Activated CD8-positive, alpha-beta T cell treated with anti-CD3 and anti-CD28 coated beads for 36 hours (primary cell): ENCODE results near the gene TAS2R41. TPM values are rescaled to one million over a fixed set of nuclear protein-coding genes. Genes with fewer than 3 reads are reported as not detected.

Experiments used
- ATAC-seq: fragments of 200-7000 bp; cut with Tn5 transposase; one replicate; pipeline ENCODE4 v1.10.0; 2021; ENCODE audit warnings: mild to moderate bottlenecking, moderate library complexity
- CTCF ChIA-PET: fragments of 350-600 bp; sonication (Branson Sonifier 250); formaldehyde crosslinking; loops from one replicate; lab custom pipeline; 2021; ENCODE audit warnings: antibody characterized with exemption; lab: Charles Lee
- POLR2A ChIA-PET: fragments of 350-600 bp; sonication (Branson Sonifier 250); formaldehyde crosslinking; loops from one replicate; lab custom pipeline; 2021; ENCODE audit warnings: antibody characterized with exemption; lab: Charles Lee
- DNase-seq: peaks from one replicate; pipeline ENCODE4 v3.0.0-alpha.2; 2020
- H3K27ac Mint-ChIP-seq: one replicate; pipeline ENCODE4 v1.8.0; 2021; ENCODE audit warnings: mild to moderate bottlenecking, mixed read lengths
- H3K27me3 Mint-ChIP-seq: one replicate; pipeline ENCODE4 v1.8.0; 2021; ENCODE audit warnings: mixed read lengths
- H3K36me3 Mint-ChIP-seq: one replicate; pipeline ENCODE4 v1.8.0; 2021; ENCODE audit warnings: low read depth, mixed read lengths
- H3K4me1 Mint-ChIP-seq: one replicate; pipeline ENCODE4 v1.8.0; 2021; ENCODE audit warnings: low read depth, mixed read lengths
- H3K4me3 Mint-ChIP-seq: one replicate; pipeline ENCODE4 v1.8.0; 2021; ENCODE audit warnings: mild to moderate bottlenecking, moderate library complexity, mixed read lengths
- H3K9me3 Mint-ChIP-seq: one replicate; pipeline ENCODE4 v1.8.0; 2021; ENCODE audit warnings: mixed read lengths
- CTCF ChIP-seq: fragments of 200-600 bp; IDR thresholded peaks from one replicate; pipeline ENCODE4 v1.8.0; 2022; ENCODE audit warnings: antibody characterized with exemption, mild to moderate bottlenecking
- intact Hi-C: fragments of 100-400 bp; cut with micrococcal nuclease; formaldehyde crosslinking; loops from one replicate; pipeline ENCODE4 v1.10.0; 2022
- total RNA-seq, 2 experiments: library from RNA; stranded (reverse); gene quantifications; one replicate each; pipeline ENCODE4 v1.2.3, GENCODE V29; 2021

The TAS2R41 gene
- total RNA-seq, 2 experiments from 2014 or later = not detected

GRCh38 chr7:143505838-143506237, 28.2 kb downstream of the TAS2R41 start:
- ATAC-seq = peak; percentile 45
- Mint-ChIP-seq H3K4me3 (no peak overlapping the region), H3K27ac (no peak overlapping the region), H3K4me1 (peaks cover 7% of the 10 kb centered on the region), H3K36me3 (peaks cover 4% of the 10 kb centered on the region), H3K27me3 (no peaks in the 10 kb centered on the region), H3K9me3 (peaks cover 11% of the 10 kb centered on the region)
- ChIA-PET POLR2A (no interaction called here), CTCF (interaction anchor here (2.2 kb wide), 1 partner anchor 265 kb away, joined by 6 read pairs; no protein-coding TSS in a partner anchor)
- intact Hi-C loops = no loop called here
- peak; percentile 27 for DNase-seq
- TF ChIP-seq CTCF = no peak

GRCh38 chr7:143507094-143507518, 29.4 kb downstream of the TAS2R41 start:
- peaks cover 11% of the 10 kb centered on the region for H3K9me3 Mint-ChIP-seq
- H3K36me3 Mint-ChIP-seq = peaks cover 4% of the 10 kb centered on the region
- no peak for TF ChIP-seq CTCF
- H3K27me3 Mint-ChIP-seq = no peaks in the 10 kb centered on the region
- no peak overlapping the region for H3K4me3 Mint-ChIP-seq
- DNase-seq (no peak), ATAC-seq (no peak)
- peaks cover 7% of the 10 kb centered on the region for H3K4me1 Mint-ChIP-seq
- POLR2A ChIA-PET = no interaction called here
- intact Hi-C loops = no loop called here
- CTCF ChIA-PET = no interaction called here
- no peak overlapping the region for H3K27ac Mint-ChIP-seq

- CTCF ChIA-PET = no interaction called here
- intact Hi-C loops = no loop called here
These were observed 29.9 kb downstream of the TAS2R41 start for GRCh38 chr7:143507534-143508055.

GRCh38 chr7:143510854-143511592, 33.4 kb downstream of the TAS2R41 start:
- H3K9me3 Mint-ChIP-seq = peaks cover 8% of the 10 kb centered on the region
- POLR2A ChIA-PET = no interaction called here
- TF ChIP-seq CTCF = no peak
- CTCF ChIA-PET = no interaction called here
- ATAC-seq = no peak
- H3K4me1 Mint-ChIP-seq = peaks cover 5% of the 10 kb centered on the region
- no peak overlapping the region for H3K4me3 Mint-ChIP-seq
- H3K36me3 Mint-ChIP-seq = peaks cover 4% of the 10 kb centered on the region
- H3K27me3 Mint-ChIP-seq = no peaks in the 10 kb centered on the region
- intact Hi-C loops = no loop called here
- H3K27ac Mint-ChIP-seq = no peak overlapping the region
- no peak for DNase-seq

More at GRCh38 chr7:143507534-143508055, 29.9 kb downstream of the TAS2R41 start:
- peaks cover 7% of the 10 kb centered on the region for H3K4me1 Mint-ChIP-seq
- H3K9me3 Mint-ChIP-seq = peaks cover 11% of the 10 kb centered on the region
- H3K4me3 Mint-ChIP-seq = no peak overlapping the region
- TF ChIP-seq CTCF = no peak
- H3K36me3 Mint-ChIP-seq = peaks cover 4% of the 10 kb centered on the region
- H3K27me3 Mint-ChIP-seq = no peaks in the 10 kb centered on the region
- ATAC-seq (no peak), DNase-seq (no peak)
- H3K27ac Mint-ChIP-seq = no peak overlapping the region
- POLR2A ChIA-PET = no interaction called here

- H3K27me3 Mint-ChIP-seq = no peaks in the 10 kb centered on the region
- H3K4me1 Mint-ChIP-seq = no peaks in the 10 kb centered on the region
- POLR2A ChIA-PET = interaction anchor here (0.8 kb wide), 1 partner anchor 657 kb away, joined by 3 read pairs; no protein-coding TSS in a partner anchor
- H3K27ac Mint-ChIP-seq = no peak overlapping the region
- ATAC-seq (no peak), DNase-seq (no peak)
- no peak for TF ChIP-seq CTCF
- H3K4me3 Mint-ChIP-seq = no peak overlapping the region
- intact Hi-C loops = no loop called here
- H3K9me3 Mint-ChIP-seq = peaks cover 3% of the 10 kb centered on the region
- CTCF ChIA-PET = no interaction called here
- H3K36me3 Mint-ChIP-seq = no peaks in the 10 kb centered on the region
These were observed 33.9 kb downstream of the TAS2R41 start for GRCh38 chr7:143511593-143512047.
